Body of pancreas (tissue), 4 donors: ENCODE measurements around the gene SLC48A1. TPM values are rescaled to one million over a fixed set of nuclear protein-coding genes. Genes with fewer than 3 reads are reported as not detected.
"Not testable (repeated sequence)": the region's sequence is repeated elsewhere in the genome, so short reads cannot be mapped to it uniquely, and the experiment has no call there.

Source experiments
- ATAC-seq: fragments of 150-250 bp; one replicate; pipeline ENCODE4 v1.9.1; 2016
- DNase-seq, 4 donors: peaks; one replicate each; pipeline ENCODE4 v3.0.0-alpha.2; 2019
- H3K27ac ChIP-seq, 4 donors: fragments of 200-600 bp; sonication (generic); 1 replicate in 3 of 4; 2 replicates in 1 of 4; pipeline versions ENCODE4 v1.5.1 to v1.6.1; 2016 to 2019; ENCODE audit warnings: mild to moderate bottlenecking in 1 of 4, mixed read lengths in 1 of 4, moderate library complexity in 1 of 4
- H3K27me3 ChIP-seq, 2 donors: fragments of 200-600 bp; sonication (generic); one replicate each; pipeline ENCODE4 v1.6.0; 2016; ENCODE audit warnings: mild to moderate bottlenecking in 1 of 2
- H3K36me3 ChIP-seq, 2 donors: fragments of 200-600 bp; sonication (generic); replicated peaks in 1 of 2; 2 replicates each; pipeline ENCODE4 v1.5.1; 2016; ENCODE audit warnings: low read depth in 2 of 2; ENCODE audit not compliant: insufficient read depth in 1 of 2
- H3K4me1 ChIP-seq: fragments of 200-600 bp; sonication (generic); one replicate; pipeline ENCODE4 v1.6.0; 2016
- H3K4me3 ChIP-seq, 2 donors: fragments of 200-600 bp; sonication (generic); 1 replicate in 1 of 2; 2 replicates in 1 of 2; pipeline ENCODE4 v1.5.1; 2016 to 2019
- H3K9me3 ChIP-seq, 3 donors: fragments of 200-600 bp; sonication (generic); 1 replicate in 2 of 3; 2 replicates in 1 of 3; pipeline ENCODE4 v1.5.1; 2016
- POLR2A ChIP-seq, 3 donors: fragments of 450-650 bp; IDR thresholded peaks; one replicate each; pipeline ENCODE4 v1.6.1; 2016; ENCODE audit warnings: antibody characterized with exemption in 3 of 3, mild to moderate bottlenecking in 2 of 3
- WGBS, 2 donors: methylation state at CpG; one replicate each; pipeline ENCODE4 v1.1.5; 2017; 5-methylcytosine and 5-hydroxymethylcytosine counted together
- intact Hi-C: fragments of 100-400 bp; cut with DNase I; formaldehyde crosslinking; loops from one replicate; pipeline ENCODE4 v1.15.1; 2023
- total RNA-seq, 2 donors: library from RNA; depleted of rRNA; stranded (reverse); fragments of >200 nt; gene quantifications; one replicate each; pipeline ENCODE4 v1.1.0, GENCODE V29; 2016
- TF ChIP-seq, protein P1 (sequence below), 7 experiments: fragments of 450-650 bp in 4 of 7; fragments of 200-600 bp in 3 of 7; sonication (generic) in 3 of 7; IDR thresholded peaks; one replicate each; pipeline ENCODE4 v1.5.1; 2016 to 2019; ENCODE audit warnings: antibody characterized with exemption in 7 of 7

SLC48A1 gene
- total RNA-seq, 2 donors from 2014 or later, result 12.7 to 22.1 TPM

DNA sequence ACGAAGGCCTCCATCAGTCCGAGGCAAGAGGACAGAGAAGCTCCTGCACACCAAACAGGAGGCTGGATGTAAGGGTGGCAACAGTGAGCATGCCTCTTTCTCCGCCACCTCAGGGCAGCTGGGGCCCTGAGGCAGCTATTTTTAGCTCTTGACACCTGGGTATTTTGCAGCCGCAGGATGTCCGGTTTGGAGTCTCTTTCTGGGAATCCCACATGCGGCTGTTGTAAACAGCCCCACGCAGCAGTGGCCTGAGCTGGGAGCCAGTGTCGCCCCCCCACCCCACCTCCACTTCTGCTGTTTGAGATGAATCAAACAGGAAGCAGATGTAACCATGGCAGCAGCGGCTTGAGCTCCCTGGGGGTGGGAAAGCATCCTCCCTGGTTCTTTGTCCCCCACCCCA lies 35.0 kb downstream of the SLC48A1 start:
- ATAC-seq (no peak), DNase-seq (peak in 1 of 4 donors; percentile 43)
- Histone ChIP-seq H3K27ac (peak overlapping the region in 3 of 4 donors; percentile 12 to 56 (median 46)), H3K4me1 (peaks cover 88% of the 10 kb centered on the region), H3K4me3 (no peak overlapping the region), H3K27me3 (no peaks in the 10 kb centered on the region), H3K36me3 (no peaks in the 10 kb centered on the region), H3K9me3 (no peaks in the 10 kb centered on the region)
- TF ChIP-seq POLR2A (IDR thresholded peaks at IDR 0.05), result no peak
- TF ChIP-seq, protein P1, sequence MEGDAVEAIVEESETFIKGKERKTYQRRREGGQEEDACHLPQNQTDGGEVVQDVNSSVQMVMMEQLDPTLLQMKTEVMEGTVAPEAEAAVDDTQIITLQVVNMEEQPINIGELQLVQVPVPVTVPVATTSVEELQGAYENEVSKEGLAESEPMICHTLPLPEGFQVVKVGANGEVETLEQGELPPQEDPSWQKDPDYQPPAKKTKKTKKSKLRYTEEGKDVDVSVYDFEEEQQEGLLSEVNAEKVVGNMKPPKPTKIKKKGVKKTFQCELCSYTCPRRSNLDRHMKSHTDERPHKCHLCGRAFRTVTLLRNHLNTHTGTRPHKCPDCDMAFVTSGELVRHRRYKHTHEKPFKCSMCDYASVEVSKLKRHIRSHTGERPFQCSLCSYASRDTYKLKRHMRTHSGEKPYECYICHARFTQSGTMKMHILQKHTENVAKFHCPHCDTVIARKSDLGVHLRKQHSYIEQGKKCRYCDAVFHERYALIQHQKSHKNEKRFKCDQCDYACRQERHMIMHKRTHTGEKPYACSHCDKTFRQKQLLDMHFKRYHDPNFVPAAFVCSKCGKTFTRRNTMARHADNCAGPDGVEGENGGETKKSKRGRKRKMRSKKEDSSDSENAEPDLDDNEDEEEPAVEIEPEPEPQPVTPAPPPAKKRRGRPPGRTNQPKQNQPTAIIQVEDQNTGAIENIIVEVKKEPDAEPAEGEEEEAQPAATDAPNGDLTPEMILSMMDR (IDR thresholded peaks at IDR 0.05), result no peak
- intact Hi-C loops, result no loop called here
- 59 to 72% methylated on average over 6 to 9 of the region's 9 CpGs for WGBS, 2 donors

DNA sequence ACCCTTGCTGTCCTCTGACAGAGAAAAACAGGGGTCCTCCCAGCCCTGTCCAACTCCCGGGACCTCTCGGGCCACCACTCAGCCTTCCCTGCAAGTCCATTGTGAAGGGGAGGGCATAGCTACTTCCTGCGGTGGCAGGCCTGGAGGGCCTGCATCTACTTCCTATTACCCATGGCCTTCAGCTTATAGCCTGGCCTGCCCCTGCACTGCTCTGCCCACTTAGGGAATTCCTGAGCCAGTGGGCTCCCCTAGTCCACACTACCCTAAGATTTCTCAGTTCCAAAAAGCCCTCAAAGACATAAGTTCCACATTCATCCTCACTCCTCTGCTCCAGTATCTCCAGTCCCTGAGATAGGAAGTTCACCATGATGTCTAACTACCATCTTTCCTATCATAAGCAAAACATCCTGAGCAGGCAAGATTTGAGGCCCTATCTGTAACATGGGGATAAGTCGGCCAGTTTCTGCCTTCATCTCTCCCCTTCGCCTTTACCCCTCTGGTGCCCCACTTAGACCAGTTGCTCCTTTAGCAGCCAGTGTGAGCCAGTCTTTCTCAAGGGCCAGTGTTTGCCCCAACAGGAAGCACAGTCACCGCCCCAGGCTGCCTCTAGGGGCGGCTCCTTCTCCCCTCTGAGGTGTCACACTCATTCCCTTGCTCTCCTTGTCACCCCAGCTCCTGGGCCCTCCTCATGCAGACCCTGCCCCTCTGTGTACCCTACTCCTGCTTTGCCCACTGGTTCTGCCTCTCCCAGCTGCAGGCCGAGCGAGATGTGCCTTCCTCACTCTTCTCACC lies 35.7 kb downstream of the SLC48A1 start:
- Histone ChIP-seq H3K4me1 (peaks cover 88% of the 10 kb centered on the region), H3K36me3 (no peaks in the 10 kb centered on the region), H3K4me3 (no peak overlapping the region), H3K27ac (peak overlapping the region in 3 of 4 donors; percentile 12 to 56 (median 46)), H3K27me3 (no peaks in the 10 kb centered on the region), H3K9me3 (no peaks in the 10 kb centered on the region)
- ATAC-seq (no peak), DNase-seq (no peak)
- intact Hi-C loops, result no loop called here
- TF ChIP-seq, protein P1 (IDR thresholded peaks at IDR 0.05), result no peak
- TF ChIP-seq POLR2A (IDR thresholded peaks at IDR 0.05), result no peak
- WGBS, 2 donors, result 73 to 77% methylated on average over 8 to 9 of the region's 9 CpGs

DNA sequence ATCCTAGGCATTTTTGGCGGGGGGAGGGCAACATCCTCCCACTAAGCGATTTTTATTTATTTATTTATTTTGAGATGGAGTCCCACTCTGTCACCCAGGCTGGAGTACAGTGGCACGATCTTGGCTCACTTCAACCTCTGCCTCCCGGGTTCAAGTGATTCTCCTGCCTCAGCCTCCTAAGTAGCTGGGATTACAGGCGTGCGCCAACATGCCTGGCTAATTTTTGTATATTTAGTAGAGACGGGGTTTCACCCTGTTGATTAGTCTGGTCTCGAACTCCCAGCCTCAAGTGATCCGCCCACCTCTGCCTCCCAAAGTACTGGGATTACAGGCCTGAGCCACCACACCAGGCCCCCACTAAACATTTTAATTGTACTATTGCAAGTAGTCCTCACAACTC lies 36.5 kb downstream of the SLC48A1 start:
- Histone ChIP-seq H3K27ac (peak overlapping the region in 1 of 4 donors; percentile 95), H3K4me1 (peaks cover 88% of the 10 kb centered on the region)
- DNase-seq, H3K36me3 ChIP-seq, H3K4me3 ChIP-seq, H3K9me3 ChIP-seq, ATAC-seq, H3K27me3 ChIP-seq, intact Hi-C loops: not testable (repeated sequence)
- WGBS, 2 donors, result 86 to 88% methylated on average over 9 of the region's 9 CpGs

DNA sequence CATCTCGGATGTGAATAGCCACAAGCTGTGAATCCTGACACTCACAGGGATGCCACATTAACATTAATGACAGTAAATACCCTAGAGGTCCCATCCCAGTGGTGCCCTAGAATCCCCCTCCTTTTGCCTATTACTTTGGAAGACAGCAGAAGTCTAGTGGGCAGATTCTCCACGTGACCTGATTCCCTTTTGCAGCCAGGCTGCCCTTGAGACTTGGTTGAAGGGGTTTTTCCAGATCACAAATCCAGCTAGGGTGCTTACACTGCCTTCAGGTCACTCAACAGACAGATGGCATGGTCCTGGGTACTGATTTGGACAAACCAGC lies 38.0 kb downstream of the SLC48A1 start:
- 67 to 68% methylated on average over 2 of the region's 2 CpGs for WGBS, 2 donors
- TF ChIP-seq, protein P1 (IDR thresholded peaks at IDR 0.05), result no peak
- no peak overlapping the region for H3K4me3 ChIP-seq
- ATAC-seq (no peak), DNase-seq (no peak)
- intact Hi-C loops, result no loop called here
- peak overlapping the region in 3 of 4 donors; percentile 18 to 95 (median 46) for H3K27ac ChIP-seq
- no peaks in the 10 kb centered on the region for H3K9me3 ChIP-seq
- no peaks in the 10 kb centered on the region for H3K27me3 ChIP-seq
- peaks cover 79% of the 10 kb centered on the region for H3K4me1 ChIP-seq
- no peaks in the 10 kb centered on the region for H3K36me3 ChIP-seq

DNA sequence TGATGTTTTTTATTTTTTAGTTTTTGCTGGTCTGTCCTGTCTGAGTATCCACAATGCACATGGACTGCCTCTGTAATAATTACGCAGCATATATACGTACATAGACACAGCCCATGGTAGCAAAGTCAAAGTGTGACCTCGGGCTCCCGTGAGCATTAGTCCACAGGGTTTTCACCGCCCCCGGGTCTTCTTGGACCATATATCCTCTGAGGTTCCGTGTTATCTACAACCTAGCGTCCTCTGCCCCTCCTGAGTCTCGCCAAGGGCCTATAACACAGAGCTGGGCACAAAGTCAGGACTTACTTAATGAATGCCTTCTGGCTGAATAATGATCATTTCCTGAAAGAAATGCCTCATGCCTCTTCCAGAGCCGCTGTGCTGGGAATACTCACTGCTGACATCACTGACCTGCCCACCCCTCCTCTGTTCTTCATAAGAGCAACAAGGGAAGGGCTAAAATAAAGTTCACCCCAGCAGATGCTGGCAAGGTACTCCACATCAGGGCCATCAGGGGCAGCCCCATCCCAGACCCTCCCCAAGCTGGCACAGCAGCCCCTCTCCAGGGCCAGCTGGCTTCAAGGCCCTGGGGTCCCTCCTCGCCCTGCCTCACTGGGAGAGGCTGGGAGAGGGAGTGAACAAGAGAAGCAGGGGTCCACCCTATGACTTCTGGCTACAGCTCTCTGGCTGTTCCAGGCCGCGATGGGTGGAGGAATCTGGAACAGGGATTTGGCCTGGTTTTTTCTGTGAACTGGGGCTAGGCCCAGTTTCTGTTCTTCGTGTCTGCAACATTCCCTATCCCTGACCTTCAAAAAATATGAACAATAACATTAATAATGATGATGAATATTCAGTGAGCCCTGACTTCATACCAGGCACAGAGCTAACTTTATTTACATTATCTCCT lies 38.8 kb downstream of the SLC48A1 start:
- no peaks in the 10 kb centered on the region for H3K9me3 ChIP-seq
- no peaks in the 10 kb centered on the region for H3K27me3 ChIP-seq
- peak overlapping the region; percentile 84 to 95 (median 91) for H3K27ac ChIP-seq
- DNase-seq (peak in 1 of 4 donors; percentile 45), ATAC-seq (peak; percentile 7)
- no peak overlapping the region for H3K4me3 ChIP-seq
- TF ChIP-seq POLR2A (IDR thresholded peaks at IDR 0.05), result no peak
- TF ChIP-seq, protein P1 (IDR thresholded peaks at IDR 0.05), result no peak
- intact Hi-C loops, result no loop called here
- H3K36me3 ChIP-seq, result no peaks in the 10 kb centered on the region
- WGBS, 2 donors, result 63 to 73% methylated on average over 13 to 14 of the region's 14 CpGs
- peaks cover 75% of the 10 kb centered on the region for H3K4me1 ChIP-seq
